H1 (cell line): ENCODE measurements around the gene DACH2. TPM values are rescaled to one million over a fixed set of nuclear protein-coding genes. Genes with fewer than 3 reads are reported as not detected.

Source experiments
- CTBP2 ChIP-seq: IDR thresholded peaks from 2 replicates; pipeline ENCODE4 v1.7.0; 2011; ENCODE audit warnings: borderline replicate concordance, mild to moderate bottlenecking, moderate library complexity, mixed read lengths, low read length; ENCODE audit not compliant: insufficient read depth, insufficient read length
- SIRT6 ChIP-seq: IDR thresholded peaks from one replicate; pipeline ENCODE4 v1.7.1; 2012; ENCODE audit warnings: low read length, inconsistent platforms
- polyA plus RNA-seq, 7 experiments: library from polyadenylated mRNA; depleted of rRNA in 3 of 7; stranded (reverse) in 5 of 7; unstranded in 2 of 7; fragments of >200 nt in 5 of 7; fragments of 200-250 nt in 2 of 7; gene quantifications; 1 replicate in 5 of 7; 2 replicates in 1 of 7; 4 replicates in 1 of 7; pipeline versions ENCODE4 v1.2.1 to v1.2.3, GENCODE V29; 2011 to 2013; ENCODE audit warnings: missing spikeins in 2 of 7, mixed read lengths in 2 of 7
- total RNA-seq: library from RNA; stranded (reverse); fragmentation: NEBNext Ultra II Directional; extraction: Animal tissue kit (Norgen Biotek cat#: 25700); gene quantifications from 2 replicates; pipeline ENCODE4 v1.2.1, GENCODE V29; 2021

DACH2 gene
- total and polyA plus RNA-seq, 2 of the 8 experiments (the other 6 are each of a cell fraction or from before 2014, with no cell fraction given): 1.0 to 1.8 TPM

GRCh38 chrX:86148594-86148993 lies 343 bp downstream of the DACH2 start (continued):
- no peak for TF ChIP-seq CTBP2
- TF ChIP-seq SIRT6: no peak
